Neural crest cell (in vitro differentiated cells): Measurements from ENCODE around the gene COLQ. TPM values are rescaled to one million over a fixed set of nuclear protein-coding genes. Genes with fewer than 3 reads are reported as not detected.

Source experiments
- DNase-seq: peaks from one replicate; pipeline ENCODE4 v3.0.0; 2021; ENCODE audit warnings: low read depth, mixed read lengths, low spot score
- H3K27ac Mint-ChIP-seq: one replicate; pipeline ENCODE4 v1.8.0; 2021; ENCODE audit warnings: mild to moderate bottlenecking, mixed read lengths; ENCODE audit not compliant: unreplicated experiment
- H3K27me3 Mint-ChIP-seq: 2 replicates; pipeline ENCODE4 v1.8.0; 2021; ENCODE audit warnings: low read depth, mild to moderate bottlenecking, mixed read lengths
- H3K36me3 Mint-ChIP-seq: 2 replicates; pipeline ENCODE4 v1.8.0; 2021; ENCODE audit warnings: low read depth, mild to moderate bottlenecking, mixed read lengths
- H3K4me1 Mint-ChIP-seq: 2 replicates; pipeline ENCODE4 v1.8.0; 2021; ENCODE audit warnings: mixed read lengths
- H3K4me3 Mint-ChIP-seq: one replicate; pipeline ENCODE4 v1.8.0; 2021; ENCODE audit warnings: mild to moderate bottlenecking, mixed read lengths
- H3K9me3 Mint-ChIP-seq: 2 replicates; pipeline ENCODE4 v1.8.0; 2021; ENCODE audit warnings: mixed read lengths
- CTCF ChIP-seq: fragments of 200-600 bp; sonication (generic); conservative IDR thresholded peaks from 2 replicates; pipeline ENCODE4 v1.5.0; 2021; ENCODE audit warnings: antibody characterized with exemption, mild to moderate bottlenecking
- total RNA-seq: library from RNA; stranded (reverse); gene quantifications from 2 replicates; pipeline ENCODE4 v1.2.1, GENCODE V29; 2021

COLQ gene
- total RNA-seq, 1 donor from 2014 or later = 3.2 TPM

- no peaks in the 10 kb centered on the region for H3K27me3 Mint-ChIP-seq
- H3K4me3 Mint-ChIP-seq = no peak overlapping the region
- peaks cover 4% of the 10 kb centered on the region for H3K36me3 Mint-ChIP-seq
- no peaks in the 10 kb centered on the region for H3K4me1 Mint-ChIP-seq
- H3K27ac Mint-ChIP-seq = no peak overlapping the region
- DNase-seq = no peak
- TF ChIP-seq CTCF = no peak
- no peaks in the 10 kb centered on the region for H3K9me3 Mint-ChIP-seq
Measured at GRCh38 chr3:15454965-15455364, 66.5 kb downstream of the COLQ start.

DNA sequence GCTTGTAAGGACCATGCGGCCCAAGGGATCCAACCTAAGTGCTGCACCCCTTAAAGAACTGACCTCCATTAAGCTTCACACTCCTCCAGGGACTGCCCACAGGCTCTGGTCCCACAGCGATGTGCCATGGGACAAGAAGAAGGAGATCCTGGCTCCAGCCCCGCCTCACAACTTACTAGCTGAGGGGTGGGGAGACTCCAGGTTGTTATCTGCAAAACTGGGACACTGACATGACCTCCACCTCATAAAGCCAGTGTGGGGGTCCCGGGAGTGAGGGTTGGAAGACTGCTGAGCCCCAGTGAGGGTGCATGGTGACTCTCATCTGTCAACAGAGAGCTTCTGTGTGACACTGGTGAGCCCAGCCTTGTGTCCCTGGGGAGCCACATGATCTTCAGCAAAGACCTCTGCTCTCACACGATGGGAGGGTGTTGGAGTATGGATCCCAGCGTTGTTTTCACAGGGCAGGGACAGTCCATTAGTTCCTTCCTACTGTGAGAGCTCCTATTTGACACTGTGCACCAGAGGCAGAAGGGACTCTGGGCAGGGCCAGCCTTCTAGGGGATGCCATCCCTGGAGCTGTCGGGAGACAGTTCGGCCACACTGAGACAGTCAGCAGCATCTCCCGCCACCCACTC is 67.4 kb downstream of the COLQ start:
- Mint-ChIP-seq H3K27me3 (no peaks in the 10 kb centered on the region), H3K4me3 (no peak overlapping the region), H3K9me3 (no peaks in the 10 kb centered on the region), H3K4me1 (no peaks in the 10 kb centered on the region), H3K27ac (peak overlapping the region; percentile 19), H3K36me3 (peaks cover 4% of the 10 kb centered on the region)
- no peak for DNase-seq
- no peak for TF ChIP-seq CTCF

GRCh38 chr3:15453501-15453900 is 68.0 kb downstream of the COLQ start:
- Mint-ChIP-seq H3K9me3 (no peaks in the 10 kb centered on the region), H3K36me3 (peaks cover 4% of the 10 kb centered on the region), H3K27me3 (no peaks in the 10 kb centered on the region), H3K4me1 (no peaks in the 10 kb centered on the region), H3K27ac (no peak overlapping the region), H3K4me3 (no peak overlapping the region)
- DNase-seq = no peak
- no peak for TF ChIP-seq CTCF

DNA sequence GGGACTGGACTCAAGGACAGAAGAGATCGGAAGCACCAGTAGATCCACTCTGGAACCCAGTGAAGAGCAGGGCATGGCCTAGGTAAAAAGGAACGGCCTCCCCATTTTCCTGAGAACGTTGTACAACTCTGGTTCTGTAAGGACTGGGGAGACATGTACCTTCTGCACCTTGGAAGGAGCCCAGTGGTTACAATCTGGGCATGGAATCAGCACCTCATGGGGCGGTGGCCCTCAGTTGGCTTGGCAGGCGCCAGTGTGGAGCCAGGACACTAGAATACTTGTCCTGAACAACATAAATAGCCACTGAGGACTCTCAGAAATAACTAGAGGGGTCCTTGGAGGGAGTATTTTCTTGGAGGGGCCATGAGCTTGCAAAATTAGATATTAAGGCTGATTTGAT is 68.5 kb downstream of the COLQ start:
- no peak overlapping the region for H3K4me3 Mint-ChIP-seq
- no peak overlapping the region for H3K27ac Mint-ChIP-seq
- no peak for DNase-seq
- peaks cover 2% of the 10 kb centered on the region for H3K36me3 Mint-ChIP-seq
- H3K27me3 Mint-ChIP-seq = no peaks in the 10 kb centered on the region
- H3K9me3 Mint-ChIP-seq = no peaks in the 10 kb centered on the region
- no peaks in the 10 kb centered on the region for H3K4me1 Mint-ChIP-seq
- no peak for TF ChIP-seq CTCF

DNA sequence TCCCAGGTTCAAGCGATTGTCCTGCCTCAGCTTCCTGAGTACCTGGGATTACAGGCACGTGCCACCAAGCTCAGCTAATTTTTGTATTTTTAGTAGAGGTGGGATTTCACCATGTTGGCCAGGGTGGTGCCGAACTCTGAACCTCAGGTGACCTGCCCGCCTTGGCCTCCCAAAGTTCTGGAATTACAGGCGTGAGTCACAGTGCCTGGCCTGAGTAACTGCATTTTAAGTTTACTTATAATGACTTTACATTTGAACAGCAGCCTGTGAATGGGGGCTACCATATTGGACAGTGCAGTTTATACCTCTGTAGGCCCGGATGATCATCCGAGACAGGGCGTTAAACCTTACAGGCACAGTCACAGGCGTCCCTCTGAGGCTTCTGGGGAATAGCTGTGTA is 69.3 kb downstream of the COLQ start:
- DNase-seq = no peak
- H3K27ac Mint-ChIP-seq = no peak overlapping the region
- H3K36me3 Mint-ChIP-seq = peaks cover 2% of the 10 kb centered on the region
- H3K4me3 Mint-ChIP-seq = no peak overlapping the region
- no peaks in the 10 kb centered on the region for H3K4me1 Mint-ChIP-seq
- TF ChIP-seq CTCF = no peak
- no peaks in the 10 kb centered on the region for H3K27me3 Mint-ChIP-seq
- H3K9me3 Mint-ChIP-seq = no peaks in the 10 kb centered on the region
